HCT116 (cell line): ENCODE measurements around the gene EVI5. TPM values are rescaled to one million over a fixed set of nuclear protein-coding genes. Genes with fewer than 3 reads are reported as not detected.

Experiments used
- ATAC-seq: fragments of 200-7000 bp; cut with Tn5 transposase; 2 replicates; pipeline ENCODE4 v1.9.1; 2020; ENCODE audit warnings: mild to moderate bottlenecking, moderate library complexity
- BruUV-seq: library from RNA; stranded (reverse); fragments of 400-500 nt; replicated peaks from 2 replicates; lab custom pipeline; 2021; lab: Mats Ljungman, UMichigan
- CTCF ChIA-PET: fragments of 300-600 bp; sonication (Branson Sonifier 250); formaldehyde crosslinking; loops from one replicate; lab custom pipeline; 2021; ENCODE audit warnings: antibody characterized with exemption; lab: Charles Lee
- POLR2A ChIA-PET: fragments of 300-600, 350-600 bp; sonication (Branson Sonifier 250); formaldehyde crosslinking; loops from one replicate; lab custom pipeline; 2021; ENCODE audit warnings: antibody characterized with exemption; lab: Charles Lee
- RAD21 ChIA-PET, 2 experiments: fragments of 300-600 bp; sonication (Branson Sonifier 250); formaldehyde crosslinking; loops; one replicate each; lab custom pipeline; 2023; ENCODE audit warnings: low total read pairs in 2 of 2; ENCODE audit not compliant: uncharacterized antibody in 2 of 2, unreplicated experiment in 2 of 2, low non-redundant PET in 1 of 2; lab: Charles Lee
- DNase-seq: peaks from one replicate; pipeline ENCODE4 v3.0.0-alpha.2; 2010; ENCODE audit warnings: low read depth, low spot score
- H2AFZ ChIP-seq: fragments of 200-600 bp; shearing (Covaris generic), sonication (generic); 2 replicates; pipeline ENCODE4 v1.6.1; 2017; ENCODE audit warnings: low read depth, mixed run types, mixed read lengths, antibody characterized with exemption, low read length; ENCODE audit not compliant: poor library complexity, severe bottlenecking
- H3K27ac ChIP-seq: 2 replicates; pipeline ENCODE4 v1.5.1; 2012; ENCODE audit warnings: low read depth, low read length
- H3K27me3 ChIP-seq: fragments of 200-600 bp; sonication (generic); 2 replicates; pipeline ENCODE4 v1.6.1; 2016; ENCODE audit warnings: mixed run types, low read length, mixed read lengths; ENCODE audit not compliant: insufficient read depth
- H3K36me3 ChIP-seq, 2 experiments: fragments of 200-500 bp in 1 of 2; fragments of 200-600 bp in 1 of 2; sonication (Bioruptor generic) in 1 of 2; sonication (generic) in 1 of 2; 2 replicates each; pipeline versions ENCODE4 v1.5.1 to v1.6.1; 2014 to 2016; ENCODE audit warnings: low read length in 2 of 2, inconsistent platforms in 1 of 2, mixed read lengths in 1 of 2, mixed run types in 1 of 2; ENCODE audit not compliant: insufficient read depth in 2 of 2, control insufficient read depth in 1 of 2
- H3K4me1 ChIP-seq, 2 experiments: fragments of 200-600 bp in 1 of 2; sonication (generic) in 1 of 2; 2 replicates each; pipeline versions ENCODE4 v1.5.1 to v1.6.1; 2012 to 2017; ENCODE audit warnings: low read length in 2 of 2, inconsistent platforms in 1 of 2, mild to moderate bottlenecking in 1 of 2, mixed read lengths in 1 of 2, mixed run types in 1 of 2, moderate library complexity in 1 of 2; ENCODE audit not compliant: insufficient read depth in 2 of 2, control insufficient read depth in 1 of 2
- H3K4me2 ChIP-seq: fragments of 200-600 bp; sonication (generic); 2 replicates; pipeline ENCODE4 v1.6.1; 2017; ENCODE audit warnings: mixed run types, low read length, mixed read lengths
- H3K4me3 ChIP-seq, 2 experiments: fragments of 200-600 bp in 1 of 2; sonication (generic) in 1 of 2; replicated peaks in 1 of 2; 2 replicates each; pipeline ENCODE4 v1.5.1; 2011 to 2016; ENCODE audit warnings: low read length in 2 of 2, control low read depth in 1 of 2, low read depth in 1 of 2, mild to moderate bottlenecking in 1 of 2, mixed read lengths in 1 of 2, mixed run types in 1 of 2
- H3K79me2 ChIP-seq: fragments of 200-600 bp; sonication (generic); 2 replicates; pipeline ENCODE4 v1.6.1; 2017; ENCODE audit warnings: mild to moderate bottlenecking, mixed run types, low read length, moderate library complexity, mixed read lengths; ENCODE audit not compliant: insufficient read depth
- H3K9ac ChIP-seq: fragments of 200-600 bp; sonication (generic); 2 replicates; pipeline ENCODE4 v1.6.1; 2016; ENCODE audit warnings: low read length, mixed read lengths
- H3K9me2 ChIP-seq: fragments of 200-600 bp; sonication (generic), shearing (Covaris generic); 2 replicates; pipeline ENCODE4 v1.6.1; 2017; ENCODE audit warnings: mixed run types, mild to moderate bottlenecking, moderate library complexity; ENCODE audit not compliant: insufficient read depth
- H3K9me3 ChIP-seq, 2 experiments: fragments of 200-500 bp in 1 of 2; fragments of 200-600 bp in 1 of 2; sonication (Bioruptor generic) in 1 of 2; sonication (generic) in 1 of 2; 2 replicates each; pipeline ENCODE4 v1.6.1; 2014 to 2017; ENCODE audit warnings: low read length in 2 of 2, mixed read lengths in 2 of 2, inconsistent platforms in 1 of 2, low read depth in 1 of 2, mild to moderate bottlenecking in 1 of 2, mixed run types in 1 of 2, moderate library complexity in 1 of 2; ENCODE audit not compliant: control insufficient read depth in 1 of 2, insufficient read depth in 1 of 2
- H4K20me1 ChIP-seq: fragments of 200-600 bp; sonication (generic), shearing (Covaris generic); 2 replicates; pipeline ENCODE4 v1.6.1; 2017; ENCODE audit warnings: mixed run types, mild to moderate bottlenecking, moderate library complexity; ENCODE audit not compliant: insufficient read depth
- CBX3 ChIP-seq: IDR thresholded peaks from 2 replicates; pipeline ENCODE4 v1.6.1; 2012; ENCODE audit warnings: low read depth
- EZH2 ChIP-seq: fragments of 200-600 bp; sonication (generic); IDR thresholded peaks from 2 replicates; pipeline ENCODE4 v1.6.1; 2017; ENCODE audit warnings: antibody characterized with exemption, mixed run types
- JUND ChIP-seq: IDR thresholded peaks from 2 replicates; pipeline ENCODE4 v1.6.1; 2012
- POLR2A ChIP-seq: IDR thresholded peaks from 2 replicates; pipeline ENCODE4 v1.7.0; 2011; ENCODE audit warnings: borderline replicate concordance; ENCODE audit not compliant: insufficient read depth, insufficient read length; ENCODE audit errors: extremely low read depth
- POLR2AphosphoS5 ChIP-seq: IDR thresholded peaks from 2 replicates; pipeline ENCODE4 v1.6.1; 2011; ENCODE audit warnings: mild to moderate bottlenecking, low read depth, low read length, moderate library complexity
- RAD21 ChIP-seq: IDR thresholded peaks from 2 replicates; pipeline ENCODE4 v1.6.1; 2012; ENCODE audit warnings: low read depth, mild to moderate bottlenecking
- SRF ChIP-seq: IDR thresholded peaks from 2 replicates; pipeline ENCODE4 v1.6.1; 2012; ENCODE audit warnings: low read depth
- TCF7L2 ChIP-seq: IDR thresholded peaks from 2 replicates; pipeline ENCODE4 v1.7.0; 2011; ENCODE audit warnings: borderline replicate concordance, inconsistent platforms; ENCODE audit not compliant: insufficient read depth, insufficient read length; ENCODE audit errors: extremely low read depth
- YY1 ChIP-seq: IDR thresholded peaks from 2 replicates; pipeline ENCODE4 v1.6.1; 2011; ENCODE audit warnings: low read length, low read depth, moderate library complexity, mild to moderate bottlenecking; ENCODE audit not compliant: insufficient replicate concordance; ENCODE audit errors: extremely low read depth
- ZNF274 ChIP-seq: fragments of 200-500 bp; sonication (Bioruptor generic); IDR thresholded peaks from 2 replicates; pipeline ENCODE4 v1.6.1; 2014; ENCODE audit warnings: mild to moderate bottlenecking, low read depth, low read length, inconsistent platforms
- intact Hi-C: fragments of 100-400 bp; cut with micrococcal nuclease; formaldehyde crosslinking; loops from 2 replicates; pipeline ENCODE4 v1.10.0; 2022
- total RNA-seq: library from RNA; stranded (reverse); gene quantifications from one replicate; pipeline ENCODE4 v1.2.1, GENCODE V29; 2021; ENCODE audit not compliant: unreplicated experiment
- TF ChIP-seq, protein P1 (sequence below), 3 experiments: fragments of 200-600 bp in 1 of 3; sonication (generic) in 1 of 3; IDR thresholded peaks in 2 of 3; conservative IDR thresholded peaks in 1 of 3; 2 replicates each; pipeline ENCODE4 v1.5.1; 2012 to 2017; ENCODE audit warnings: low read depth in 2 of 3, low read length in 2 of 3, antibody characterized with exemption in 1 of 3, borderline replicate concordance in 1 of 3, control low read depth in 1 of 3, mild to moderate bottlenecking in 1 of 3, mixed read lengths in 1 of 3, mixed run types in 1 of 3, moderate library complexity in 1 of 3; ENCODE audit not compliant: insufficient read depth in 1 of 3
- TF ChIP-seq, protein P2 (sequence below): IDR thresholded peaks from 2 replicates; pipeline ENCODE4 v1.6.1; 2012
- TF ChIP-seq, protein P3 (sequence below): IDR thresholded peaks from 2 replicates; pipeline ENCODE4 v1.6.1; 2012; ENCODE audit warnings: low read depth

Gene EVI5
- total RNA-seq, 1 experiment from 2014 or later = 21.8 TPM

DNA sequence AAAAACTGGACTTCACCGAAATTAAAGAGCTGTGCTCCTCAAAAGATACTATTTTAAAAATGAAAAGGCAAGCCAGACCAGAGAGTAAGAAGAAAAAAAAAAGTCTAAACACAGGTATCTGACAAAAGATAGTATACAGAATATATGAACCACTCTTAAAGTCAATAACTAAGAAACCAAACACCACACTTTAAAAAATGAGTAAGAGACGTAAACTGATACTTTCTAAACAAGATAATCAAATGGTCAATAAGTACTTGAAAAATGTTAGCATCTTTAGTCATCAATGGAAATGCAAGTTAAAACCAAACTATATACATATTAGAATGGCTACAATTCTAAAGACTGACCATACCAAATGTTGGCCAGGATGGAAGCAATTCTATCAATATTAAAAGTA is 77.6 kb downstream of the EVI5 start:
- Histone ChIP-seq H3K9me2 (peaks cover 6% of the 10 kb centered on the region; the same call in 1 of the 2 replicates), H3K27ac (no peak overlapping the region), H3K36me3 (no peaks in the 10 kb centered on the region), H3K4me2 (no peak overlapping the region), H2AFZ (no peak overlapping the region), H3K4me1 (no peaks in the 10 kb centered on the region), H3K9ac (no peak overlapping the region), H3K4me3 (no peak overlapping the region), H3K9me3 (no peaks in the 10 kb centered on the region), H4K20me1 (no peaks in the 10 kb centered on the region), H3K79me2 (no peaks in the 10 kb centered on the region; the same call in 1 of the 2 replicates), H3K27me3 (no peaks in the 10 kb centered on the region)
- ChIA-PET RAD21 (no interaction called here), POLR2A (no interaction called here), CTCF (no interaction called here)
- intact Hi-C loops = no loop called here
- no TSS peak for BruUV-seq
- ATAC-seq = no peak
- TF ChIP-seq SRF (no peak), POLR2A (no peak), TCF7L2 (no peak)
- DNase-seq = no peak

DNA sequence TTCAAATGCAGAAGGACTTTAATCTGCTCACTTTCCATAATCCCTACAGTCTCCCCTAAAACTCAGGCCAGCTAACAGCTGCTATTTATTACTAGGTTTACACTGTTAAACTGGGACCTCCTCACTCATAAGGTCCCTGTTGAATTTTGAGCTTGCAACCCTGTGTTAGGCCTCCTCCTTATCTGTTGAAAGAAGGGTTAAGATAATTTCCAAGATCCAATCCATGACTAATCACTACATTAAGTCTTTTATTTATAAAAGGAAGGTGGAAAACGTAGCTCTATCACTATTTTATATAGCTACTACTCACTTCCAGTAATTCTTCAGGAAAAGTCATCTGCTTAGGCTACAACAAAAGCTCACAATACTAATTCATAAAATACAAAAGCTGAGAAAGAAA is 79.5 kb downstream of the EVI5 start:
- Histone ChIP-seq H3K27me3 (no peaks in the 10 kb centered on the region), H3K9me2 (peaks cover 6% of the 10 kb centered on the region; the same call in 1 of the 2 replicates), H3K9me3 (no peaks in the 10 kb centered on the region), H3K27ac (no peak overlapping the region), H3K4me2 (no peak overlapping the region), H3K79me2 (no peaks in the 10 kb centered on the region; the same call in 1 of the 2 replicates), H3K4me1 (no peaks in the 10 kb centered on the region), H3K9ac (no peak overlapping the region), H2AFZ (no peak overlapping the region), H4K20me1 (no peaks in the 10 kb centered on the region), H3K4me3 (no peak overlapping the region), H3K36me3 (no peaks in the 10 kb centered on the region)
- intact Hi-C loops = no loop called here
- ChIA-PET CTCF (no interaction called here), POLR2A (no interaction called here), RAD21 (no interaction called here)
- ATAC-seq = no peak
- no peak for TF ChIP-seq YY1
- TF ChIP-seq, protein P1, sequence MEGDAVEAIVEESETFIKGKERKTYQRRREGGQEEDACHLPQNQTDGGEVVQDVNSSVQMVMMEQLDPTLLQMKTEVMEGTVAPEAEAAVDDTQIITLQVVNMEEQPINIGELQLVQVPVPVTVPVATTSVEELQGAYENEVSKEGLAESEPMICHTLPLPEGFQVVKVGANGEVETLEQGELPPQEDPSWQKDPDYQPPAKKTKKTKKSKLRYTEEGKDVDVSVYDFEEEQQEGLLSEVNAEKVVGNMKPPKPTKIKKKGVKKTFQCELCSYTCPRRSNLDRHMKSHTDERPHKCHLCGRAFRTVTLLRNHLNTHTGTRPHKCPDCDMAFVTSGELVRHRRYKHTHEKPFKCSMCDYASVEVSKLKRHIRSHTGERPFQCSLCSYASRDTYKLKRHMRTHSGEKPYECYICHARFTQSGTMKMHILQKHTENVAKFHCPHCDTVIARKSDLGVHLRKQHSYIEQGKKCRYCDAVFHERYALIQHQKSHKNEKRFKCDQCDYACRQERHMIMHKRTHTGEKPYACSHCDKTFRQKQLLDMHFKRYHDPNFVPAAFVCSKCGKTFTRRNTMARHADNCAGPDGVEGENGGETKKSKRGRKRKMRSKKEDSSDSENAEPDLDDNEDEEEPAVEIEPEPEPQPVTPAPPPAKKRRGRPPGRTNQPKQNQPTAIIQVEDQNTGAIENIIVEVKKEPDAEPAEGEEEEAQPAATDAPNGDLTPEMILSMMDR (IDR thresholded peaks at IDR 0.05 in 2 of 3, conservative IDR thresholded peaks at IDR 0.05 in 1 of 3; ENCODE audit: borderline replicate concordance in 1 of 3, insufficient read depth in 1 of 3, low read depth in 2 of 3, low read length in 2 of 3) = no peak
- TF ChIP-seq EZH2 = no peak
- no peak for TF ChIP-seq POLR2AphosphoS5
- no peak for TF ChIP-seq POLR2A
- no peak for TF ChIP-seq ZNF274
- no peak for TF ChIP-seq TCF7L2
- no peak for TF ChIP-seq JUND
- TF ChIP-seq, protein P2, sequence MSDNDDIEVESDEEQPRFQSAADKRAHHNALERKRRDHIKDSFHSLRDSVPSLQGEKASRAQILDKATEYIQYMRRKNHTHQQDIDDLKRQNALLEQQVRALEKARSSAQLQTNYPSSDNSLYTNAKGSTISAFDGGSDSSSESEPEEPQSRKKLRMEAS = no peak
- no peak for TF ChIP-seq RAD21
- no peak for TF ChIP-seq CBX3
- TF ChIP-seq, protein P3, sequence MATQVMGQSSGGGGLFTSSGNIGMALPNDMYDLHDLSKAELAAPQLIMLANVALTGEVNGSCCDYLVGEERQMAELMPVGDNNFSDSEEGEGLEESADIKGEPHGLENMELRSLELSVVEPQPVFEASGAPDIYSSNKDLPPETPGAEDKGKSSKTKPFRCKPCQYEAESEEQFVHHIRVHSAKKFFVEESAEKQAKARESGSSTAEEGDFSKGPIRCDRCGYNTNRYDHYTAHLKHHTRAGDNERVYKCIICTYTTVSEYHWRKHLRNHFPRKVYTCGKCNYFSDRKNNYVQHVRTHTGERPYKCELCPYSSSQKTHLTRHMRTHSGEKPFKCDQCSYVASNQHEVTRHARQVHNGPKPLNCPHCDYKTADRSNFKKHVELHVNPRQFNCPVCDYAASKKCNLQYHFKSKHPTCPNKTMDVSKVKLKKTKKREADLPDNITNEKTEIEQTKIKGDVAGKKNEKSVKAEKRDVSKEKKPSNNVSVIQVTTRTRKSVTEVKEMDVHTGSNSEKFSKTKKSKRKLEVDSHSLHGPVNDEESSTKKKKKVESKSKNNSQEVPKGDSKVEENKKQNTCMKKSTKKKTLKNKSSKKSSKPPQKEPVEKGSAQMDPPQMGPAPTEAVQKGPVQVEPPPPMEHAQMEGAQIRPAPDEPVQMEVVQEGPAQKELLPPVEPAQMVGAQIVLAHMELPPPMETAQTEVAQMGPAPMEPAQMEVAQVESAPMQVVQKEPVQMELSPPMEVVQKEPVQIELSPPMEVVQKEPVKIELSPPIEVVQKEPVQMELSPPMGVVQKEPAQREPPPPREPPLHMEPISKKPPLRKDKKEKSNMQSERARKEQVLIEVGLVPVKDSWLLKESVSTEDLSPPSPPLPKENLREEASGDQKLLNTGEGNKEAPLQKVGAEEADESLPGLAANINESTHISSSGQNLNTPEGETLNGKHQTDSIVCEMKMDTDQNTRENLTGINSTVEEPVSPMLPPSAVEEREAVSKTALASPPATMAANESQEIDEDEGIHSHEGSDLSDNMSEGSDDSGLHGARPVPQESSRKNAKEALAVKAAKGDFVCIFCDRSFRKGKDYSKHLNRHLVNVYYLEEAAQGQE = no peak
- no peak for DNase-seq
- BruUV-seq = no TSS peak
